ENCODE results near the gene GIGYF1.

GIGYF1 gene

GRCh38 chr7:100688326-100688860 is 5.7 kb downstream of the GIGYF1 start:
- Histone ChIP-seq H2AFZ (ENCODE audit: low read length) (no peak overlapping the region), H3K9ac (ENCODE audit: low read length) (no peak overlapping the region), H3K27ac (ENCODE audit: low read length) (no peak overlapping the region), H3K36me3 (replicated peaks; ENCODE audit: insufficient read depth, low read length) (0 out of 2 replicates have a peak, but pooled peaks cover 3% of the 10 kb centered on the region), H3K27me3 (replicated peaks; ENCODE audit: insufficient read depth, low read length) (no peaks in the 10 kb centered on the region), H4K20me1 (ENCODE audit: insufficient read depth, low read length) (peaks cover 4% of the 10 kb centered on the region; the same call in 1 of the 2 replicates), H3K9me2 (replicated peaks; ENCODE audit: insufficient read depth, low read length) (no peaks in the 10 kb centered on the region), H3K79me2 (ENCODE audit: low read length) (peaks cover 51% of the 10 kb centered on the region), H3K4me3 (ENCODE audit: low read length) (no peak overlapping the region), H3K9me3 (replicated peaks; ENCODE audit: insufficient read depth, low read length) (no peaks in the 10 kb centered on the region), H3F3A (ENCODE audit: insufficient read depth, low read length) (no peaks in the 10 kb centered on the region), H3K4me1 (ENCODE audit: low read length) (peaks cover 12% of the 10 kb centered on the region), H3K4me2 (ENCODE audit: low read depth, low read length) (no peak overlapping the region)
- no peak for TF ChIP-seq EZH2phosphoT487 (IDR thresholded peaks at IDR 0.05; ENCODE audit: low read length)
- TF ChIP-seq, protein P1, sequence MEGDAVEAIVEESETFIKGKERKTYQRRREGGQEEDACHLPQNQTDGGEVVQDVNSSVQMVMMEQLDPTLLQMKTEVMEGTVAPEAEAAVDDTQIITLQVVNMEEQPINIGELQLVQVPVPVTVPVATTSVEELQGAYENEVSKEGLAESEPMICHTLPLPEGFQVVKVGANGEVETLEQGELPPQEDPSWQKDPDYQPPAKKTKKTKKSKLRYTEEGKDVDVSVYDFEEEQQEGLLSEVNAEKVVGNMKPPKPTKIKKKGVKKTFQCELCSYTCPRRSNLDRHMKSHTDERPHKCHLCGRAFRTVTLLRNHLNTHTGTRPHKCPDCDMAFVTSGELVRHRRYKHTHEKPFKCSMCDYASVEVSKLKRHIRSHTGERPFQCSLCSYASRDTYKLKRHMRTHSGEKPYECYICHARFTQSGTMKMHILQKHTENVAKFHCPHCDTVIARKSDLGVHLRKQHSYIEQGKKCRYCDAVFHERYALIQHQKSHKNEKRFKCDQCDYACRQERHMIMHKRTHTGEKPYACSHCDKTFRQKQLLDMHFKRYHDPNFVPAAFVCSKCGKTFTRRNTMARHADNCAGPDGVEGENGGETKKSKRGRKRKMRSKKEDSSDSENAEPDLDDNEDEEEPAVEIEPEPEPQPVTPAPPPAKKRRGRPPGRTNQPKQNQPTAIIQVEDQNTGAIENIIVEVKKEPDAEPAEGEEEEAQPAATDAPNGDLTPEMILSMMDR (IDR thresholded peaks at IDR 0.05; ENCODE audit: low read length), result no peak
- no peak for TF ChIP-seq EZH2 (optimal IDR thresholded peaks at IDR 0.05; ENCODE audit: low read depth, low read length)
- no peak for DNase-seq

DNA sequence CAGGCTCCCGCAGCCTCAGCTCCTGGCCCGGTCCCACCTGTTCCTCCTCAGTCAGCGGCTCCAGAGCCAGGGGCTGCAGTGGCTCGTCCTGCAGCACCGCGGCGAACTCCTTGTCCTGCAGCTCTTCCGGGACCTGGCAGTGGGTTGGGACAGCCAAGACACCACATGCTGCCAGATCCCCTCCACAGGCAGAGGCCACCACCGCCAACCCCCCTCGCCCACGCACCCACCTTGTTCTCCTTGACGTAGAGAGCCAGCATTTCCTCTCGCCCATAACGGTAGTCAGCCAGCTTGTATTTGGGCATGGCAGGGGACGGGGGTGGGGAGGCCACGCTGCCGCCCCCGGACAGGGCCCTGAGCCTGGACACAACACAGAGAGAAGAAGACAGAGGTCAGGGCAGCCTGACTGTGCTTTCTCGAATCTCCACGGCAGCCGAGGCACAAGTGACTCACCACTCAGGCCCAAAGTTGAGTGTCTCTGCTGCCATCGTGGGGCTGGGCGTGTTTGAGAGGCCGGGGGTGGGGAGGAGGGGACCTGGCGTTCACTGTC is 6.2 kb downstream of the GIGYF1 start:
- Histone ChIP-seq H3K4me3 (ENCODE audit: low read length) (no peak overlapping the region), H3K9me3 (replicated peaks; ENCODE audit: insufficient read depth, low read length) (no peaks in the 10 kb centered on the region), H3K9ac (ENCODE audit: low read length) (no peak overlapping the region), H4K20me1 (ENCODE audit: insufficient read depth, low read length) (peaks cover 4% of the 10 kb centered on the region; the same call in 1 of the 2 replicates), H3F3A (ENCODE audit: insufficient read depth, low read length) (no peaks in the 10 kb centered on the region), H3K27me3 (replicated peaks; ENCODE audit: insufficient read depth, low read length) (no peaks in the 10 kb centered on the region), H3K9me2 (replicated peaks; ENCODE audit: insufficient read depth, low read length) (no peaks in the 10 kb centered on the region), H3K27ac (ENCODE audit: low read length) (no peak overlapping the region), H3K4me2 (ENCODE audit: low read depth, low read length) (no peak overlapping the region), H3K79me2 (ENCODE audit: low read length) (peaks cover 45% of the 10 kb centered on the region), H2AFZ (ENCODE audit: low read length) (no peak overlapping the region), H3K4me1 (ENCODE audit: low read length) (peaks cover 10% of the 10 kb centered on the region), H3K36me3 (replicated peaks; ENCODE audit: insufficient read depth, low read length) (0 out of 2 replicates have a peak, but pooled peaks cover 3% of the 10 kb centered on the region)
- no peak for DNase-seq
- no peak for TF ChIP-seq EZH2 (optimal IDR thresholded peaks at IDR 0.05; ENCODE audit: low read depth, low read length)
- TF ChIP-seq, protein P1 (IDR thresholded peaks at IDR 0.05; ENCODE audit: low read length), result no peak
- TF ChIP-seq EZH2phosphoT487 (IDR thresholded peaks at IDR 0.05; ENCODE audit: low read length), result no peak

DNA sequence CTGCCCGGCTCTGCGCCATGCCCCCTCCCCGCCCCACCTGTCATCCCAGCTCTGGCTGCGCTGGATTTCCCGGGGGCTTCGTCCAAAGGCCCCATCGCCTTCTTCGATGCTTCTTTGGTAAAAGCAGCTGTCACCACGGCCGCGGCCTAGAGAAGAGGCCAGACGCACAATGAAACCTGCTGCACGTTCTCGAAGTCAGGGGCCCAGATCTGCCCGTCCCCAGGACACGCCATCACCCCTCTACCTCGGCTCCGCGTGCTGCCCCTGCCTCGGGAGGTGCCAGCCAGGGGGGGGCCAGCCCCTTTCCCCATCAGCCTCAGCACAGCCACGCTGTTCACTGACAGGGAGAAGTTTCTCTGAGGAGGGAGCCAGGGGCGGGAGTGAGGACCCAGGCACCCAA is 6.8 kb downstream of the GIGYF1 start:
- Histone ChIP-seq H3K9ac (ENCODE audit: low read length) (no peak overlapping the region), H3F3A (ENCODE audit: insufficient read depth, low read length) (no peaks in the 10 kb centered on the region), H2AFZ (ENCODE audit: low read length) (no peak overlapping the region), H3K4me1 (ENCODE audit: low read length) (peaks cover 6% of the 10 kb centered on the region), H3K4me3 (ENCODE audit: low read length) (no peak overlapping the region), H3K9me2 (replicated peaks; ENCODE audit: insufficient read depth, low read length) (no peaks in the 10 kb centered on the region), H3K27ac (ENCODE audit: low read length) (no peak overlapping the region), H3K4me2 (ENCODE audit: low read depth, low read length) (no peak overlapping the region), H4K20me1 (ENCODE audit: insufficient read depth, low read length) (peaks cover 4% of the 10 kb centered on the region; the same call in 1 of the 2 replicates), H3K36me3 (replicated peaks; ENCODE audit: insufficient read depth, low read length) (0 out of 2 replicates have a peak, but pooled peaks cover 3% of the 10 kb centered on the region), H3K79me2 (ENCODE audit: low read length) (peaks cover 40% of the 10 kb centered on the region), H3K27me3 (replicated peaks; ENCODE audit: insufficient read depth, low read length) (no peaks in the 10 kb centered on the region), H3K9me3 (replicated peaks; ENCODE audit: insufficient read depth, low read length) (no peaks in the 10 kb centered on the region)
- TF ChIP-seq EZH2 (optimal IDR thresholded peaks at IDR 0.05; ENCODE audit: low read depth, low read length) (no peak), EZH2phosphoT487 (IDR thresholded peaks at IDR 0.05; ENCODE audit: low read length) (no peak)
- TF ChIP-seq, protein P1 (IDR thresholded peaks at IDR 0.05; ENCODE audit: low read length), result no peak
- DNase-seq, result no peak

Measured in MM.1S (cell line).